ENCODE data around the gene MITF.

Gene MITF

GRCh38 chr3:69880069-69880640 lies 140.9 kb downstream of the MITF start:
- DNase-seq, result no peak
- H3K4me3 ChIP-seq (ENCODE audit: low read depth, low read length), result no peak overlapping the region
- H3K9me3 ChIP-seq, result no peaks in the 10 kb centered on the region
- H3K36me3 ChIP-seq, result no peaks in the 10 kb centered on the region
- no peak for TF ChIP-seq CTCF (IDR thresholded peaks at IDR 0.05; ENCODE audit: low read depth, low read length)
- H3K4me1 ChIP-seq, result no peaks in the 10 kb centered on the region; the same call in 1 of the 2 replicates
- H3K27me3 ChIP-seq, result no peaks in the 10 kb centered on the region

- Histone ChIP-seq H3K4me1 (no peaks in the 10 kb centered on the region; the same call in 1 of the 2 replicates), H3K36me3 (no peaks in the 10 kb centered on the region), H3K9me3 (no peaks in the 10 kb centered on the region), H3K27me3 (no peaks in the 10 kb centered on the region), H3K4me3 (ENCODE audit: low read depth, low read length) (no peak overlapping the region)
- no peak for TF ChIP-seq CTCF (IDR thresholded peaks at IDR 0.05; ENCODE audit: low read depth, low read length)
- DNase-seq, result no peak
Measured at GRCh38 chr3:69881051-69881450, 141.8 kb downstream of the MITF start.

GRCh38 chr3:69881756-69882428 lies 142.6 kb downstream of the MITF start:
- TF ChIP-seq CTCF (IDR thresholded peaks at IDR 0.05; ENCODE audit: low read depth, low read length), result no peak
- H3K4me3 ChIP-seq (ENCODE audit: low read depth, low read length), result no peak overlapping the region
- no peaks in the 10 kb centered on the region for H3K27me3 ChIP-seq
- no peaks in the 10 kb centered on the region for H3K9me3 ChIP-seq
- DNase-seq, result no peak
- no peaks in the 10 kb centered on the region for H3K36me3 ChIP-seq
- no peaks in the 10 kb centered on the region for H3K4me1 ChIP-seq

GRCh38 chr3:69882560-69882959 lies 143.3 kb downstream of the MITF start:
- Histone ChIP-seq H3K4me3 (ENCODE audit: low read depth, low read length) (no peak overlapping the region), H3K36me3 (no peaks in the 10 kb centered on the region), H3K27me3 (no peaks in the 10 kb centered on the region), H3K9me3 (no peaks in the 10 kb centered on the region), H3K4me1 (no peaks in the 10 kb centered on the region)
- no peak for DNase-seq
- TF ChIP-seq CTCF (IDR thresholded peaks at IDR 0.05; ENCODE audit: low read depth, low read length), result no peak

GRCh38 chr3:69888040-69888942 lies 149.0 kb downstream of the MITF start:
- Histone ChIP-seq H3K4me3 (ENCODE audit: low read depth, low read length) (no peak overlapping the region), H3K9me3 (no peaks in the 10 kb centered on the region), H3K27me3 (no peaks in the 10 kb centered on the region), H3K36me3 (no peaks in the 10 kb centered on the region), H3K4me1 (no peaks in the 10 kb centered on the region)
- DNase-seq, result no peak
- no peak for TF ChIP-seq CTCF (IDR thresholded peaks at IDR 0.05; ENCODE audit: low read depth, low read length)

All from BE2C (cell line).